Epithelial cell of proximal tubule (primary cell): ENCODE measurements around the gene TNIK. TPM values are rescaled to one million over a fixed set of nuclear protein-coding genes. Genes with fewer than 3 reads are reported as not detected.

ENCODE experiments used
- DNase-seq: peaks from one replicate; pipeline ENCODE4 v3.0.0-alpha.2; 2011; ENCODE audit warnings: low read depth
- H3K4me3 ChIP-seq: 2 replicates; pipeline ENCODE4 v1.5.1; 2011; ENCODE audit warnings: low read depth, mild to moderate bottlenecking, low read length
- total RNA-seq: library from RNA; depleted of rRNA; stranded (reverse); fragments of >200 nt; gene quantifications from 2 replicates; pipeline ENCODE4 v1.2.3, GENCODE V29; 2015
- TF ChIP-seq, protein P1 (sequence below): conservative IDR thresholded peaks from 2 replicates; pipeline ENCODE4 v1.5.1; 2012; ENCODE audit warnings: low read depth, mild to moderate bottlenecking, low read length

The TNIK gene
- total RNA-seq, 1 donor from 2014 or later: 11.8 TPM

DNA sequence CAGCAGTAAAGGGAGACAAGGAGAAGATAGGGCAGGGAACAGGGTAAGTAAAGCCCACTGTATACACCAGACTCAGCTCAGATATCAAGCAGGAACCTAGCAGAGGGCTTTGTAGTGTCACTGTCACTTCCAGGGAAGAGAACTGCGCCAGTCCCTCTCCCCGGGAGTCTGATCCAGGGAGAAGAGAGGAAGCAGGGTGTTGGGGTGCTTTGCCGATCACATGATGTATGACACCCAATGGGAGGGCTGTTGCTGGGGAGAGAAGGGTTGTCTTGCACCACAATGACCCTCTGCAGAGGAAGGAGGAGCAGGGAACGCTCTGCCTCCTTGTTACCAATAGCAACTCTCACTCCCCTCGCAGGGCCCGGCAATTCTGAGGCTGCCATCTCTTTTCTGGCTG lies 286.5 kb downstream of the TNIK start:
- TF ChIP-seq, protein P1, sequence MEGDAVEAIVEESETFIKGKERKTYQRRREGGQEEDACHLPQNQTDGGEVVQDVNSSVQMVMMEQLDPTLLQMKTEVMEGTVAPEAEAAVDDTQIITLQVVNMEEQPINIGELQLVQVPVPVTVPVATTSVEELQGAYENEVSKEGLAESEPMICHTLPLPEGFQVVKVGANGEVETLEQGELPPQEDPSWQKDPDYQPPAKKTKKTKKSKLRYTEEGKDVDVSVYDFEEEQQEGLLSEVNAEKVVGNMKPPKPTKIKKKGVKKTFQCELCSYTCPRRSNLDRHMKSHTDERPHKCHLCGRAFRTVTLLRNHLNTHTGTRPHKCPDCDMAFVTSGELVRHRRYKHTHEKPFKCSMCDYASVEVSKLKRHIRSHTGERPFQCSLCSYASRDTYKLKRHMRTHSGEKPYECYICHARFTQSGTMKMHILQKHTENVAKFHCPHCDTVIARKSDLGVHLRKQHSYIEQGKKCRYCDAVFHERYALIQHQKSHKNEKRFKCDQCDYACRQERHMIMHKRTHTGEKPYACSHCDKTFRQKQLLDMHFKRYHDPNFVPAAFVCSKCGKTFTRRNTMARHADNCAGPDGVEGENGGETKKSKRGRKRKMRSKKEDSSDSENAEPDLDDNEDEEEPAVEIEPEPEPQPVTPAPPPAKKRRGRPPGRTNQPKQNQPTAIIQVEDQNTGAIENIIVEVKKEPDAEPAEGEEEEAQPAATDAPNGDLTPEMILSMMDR: no peak
- no peak overlapping the region for H3K4me3 ChIP-seq

DNA sequence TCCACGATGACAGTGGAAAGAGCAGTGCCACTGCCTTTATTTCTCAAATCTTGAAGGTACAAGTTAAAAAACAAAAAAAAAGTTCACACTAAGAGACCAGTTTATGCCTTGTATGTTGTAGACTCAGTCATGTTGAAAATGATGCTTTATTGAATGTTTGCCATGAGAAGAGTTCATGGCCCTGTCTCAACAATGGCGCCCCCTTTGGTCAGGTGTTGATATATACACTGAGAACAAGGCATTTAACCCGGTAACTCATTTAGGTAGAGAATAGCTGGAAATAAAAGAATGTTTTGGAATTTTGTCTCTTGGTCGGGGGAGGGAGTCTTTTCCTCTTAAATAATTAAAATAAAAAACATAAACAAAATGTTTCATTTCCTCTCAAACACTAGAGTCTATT lies 288.1 kb downstream of the TNIK start:
- TF ChIP-seq, protein P1: peak; percentile 56
- no peak overlapping the region for H3K4me3 ChIP-seq
- no peak for DNase-seq

More for the DNA sequence above, 286.5 kb downstream of the TNIK start:
- DNase-seq: no peak

DNA sequence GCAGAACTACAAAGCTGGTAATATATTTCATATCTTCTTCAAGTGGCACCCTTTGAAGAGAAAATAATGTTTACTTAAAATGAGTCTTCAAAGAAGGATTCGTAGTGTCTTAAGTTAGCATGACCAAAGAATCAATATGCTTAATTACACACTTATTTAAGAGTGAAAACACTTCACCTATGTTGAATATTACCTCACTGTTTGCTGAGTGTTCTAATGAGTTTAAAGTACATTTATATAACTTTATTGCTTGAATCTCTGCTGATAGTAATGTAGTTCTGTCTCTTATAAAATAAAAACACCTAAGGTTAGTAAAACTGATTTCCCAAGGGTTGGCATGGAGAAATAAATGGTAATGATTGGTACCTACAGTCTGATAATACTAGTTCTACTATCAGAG lies 290.3 kb downstream of the TNIK start:
- no peak overlapping the region for H3K4me3 ChIP-seq
- no peak for DNase-seq
- TF ChIP-seq, protein P1: no peak

DNA sequence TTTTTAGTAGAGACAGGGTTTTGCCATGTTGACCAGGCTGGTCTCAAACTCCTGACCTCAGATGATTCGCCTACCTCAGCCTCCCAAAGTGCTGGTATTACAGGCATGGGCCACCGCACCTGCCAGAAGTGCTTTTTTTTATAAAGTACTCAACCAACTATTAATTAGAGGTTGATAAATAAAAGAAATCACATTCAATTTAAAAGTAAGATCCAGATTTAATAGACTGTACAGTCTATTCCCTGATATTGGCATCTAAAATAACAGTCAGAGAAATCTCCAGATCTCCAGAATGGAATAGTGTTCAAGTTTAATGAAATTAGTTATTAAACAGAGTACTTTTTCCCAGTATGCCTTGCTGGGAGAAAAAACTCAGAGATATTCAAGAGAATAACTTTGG lies 290.8 kb downstream of the TNIK start:
- no peak overlapping the region for H3K4me3 ChIP-seq
- TF ChIP-seq, protein P1: no peak
- no peak for DNase-seq

DNA sequence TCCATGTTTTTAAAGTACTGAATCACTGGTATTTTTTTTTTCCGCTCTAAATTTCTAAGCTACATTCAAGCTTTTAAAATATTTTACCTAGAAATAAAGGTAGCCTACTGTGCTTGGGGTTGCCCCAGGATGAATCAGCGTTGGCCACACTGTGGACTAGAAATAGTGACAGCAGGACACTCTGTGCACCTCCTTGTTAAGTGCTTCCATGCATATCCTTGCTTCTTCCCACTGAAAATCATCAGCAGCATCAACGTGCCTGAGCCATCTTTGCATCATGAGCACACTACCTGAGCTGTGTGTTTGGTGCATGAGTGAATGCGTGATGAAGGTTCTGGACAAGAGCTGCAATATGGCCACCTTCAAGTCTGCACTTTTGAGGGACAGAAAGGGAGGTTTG lies 291.7 kb downstream of the TNIK start:
- no peak overlapping the region for H3K4me3 ChIP-seq
- TF ChIP-seq, protein P1: no peak
- DNase-seq: no peak

DNA sequence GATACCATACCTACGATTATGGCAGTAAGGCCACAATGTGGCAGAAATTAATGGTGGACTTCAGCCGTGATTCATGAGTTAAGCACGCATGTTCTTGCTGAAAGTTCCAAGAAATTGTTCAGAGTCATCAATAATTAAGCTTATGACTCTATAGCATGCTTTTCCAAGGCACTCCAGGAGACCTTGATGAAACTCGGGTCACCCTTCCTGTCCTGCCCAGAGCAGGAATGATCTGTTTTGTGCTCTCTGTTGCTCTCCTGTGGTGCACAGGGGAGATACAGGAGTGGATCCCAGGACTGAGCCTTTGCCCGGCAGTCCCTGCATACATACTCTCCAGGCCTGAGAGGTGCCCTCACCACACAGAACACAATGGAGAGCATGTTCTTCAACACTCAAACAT lies 292.1 kb downstream of the TNIK start:
- DNase-seq: peak; percentile 94
- H3K4me3 ChIP-seq: no peak overlapping the region
- TF ChIP-seq, protein P1: peak; percentile 73

DNA sequence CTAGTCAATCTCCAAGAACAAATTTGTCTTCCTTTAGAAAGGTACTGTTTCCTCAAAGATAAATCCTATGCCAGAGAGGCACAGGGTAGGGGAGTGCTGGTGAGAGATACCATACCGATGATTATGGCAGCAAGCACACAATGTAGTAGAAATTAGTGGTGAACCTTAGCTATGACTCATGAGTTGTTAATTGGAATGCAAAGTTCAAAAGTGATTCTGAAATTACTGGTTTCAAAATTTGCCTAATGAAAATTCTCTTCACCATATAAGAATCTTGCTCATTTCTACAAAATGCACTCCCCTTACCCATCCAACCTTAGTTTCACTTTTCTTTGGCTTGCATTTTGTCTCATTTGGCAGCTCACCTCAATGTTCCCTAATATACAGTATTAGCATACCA lies 294.2 kb downstream of the TNIK start:
- no peak for DNase-seq
- TF ChIP-seq, protein P1: no peak
- no peak overlapping the region for H3K4me3 ChIP-seq
